BLaER1 treated with 17β-estradiol and CSF1 and Interleukin-3, amounts not matched to agents 10 nM and 100 nM (cell line): ENCODE measurements around the gene PTPN5.

Experiments
- H3K27ac ChIP-seq, 11 experiments: shearing (Covaris generic); formaldehyde crosslinking; 2 replicates each; pipeline ENCODE4 v1.8.1; 2022
- H3K27me3 ChIP-seq, 11 experiments: shearing (Covaris generic); formaldehyde crosslinking; 2 replicates each; pipeline ENCODE4 v1.8.1; 2022
- H3K36me3 ChIP-seq, 11 experiments: shearing (Covaris generic); formaldehyde crosslinking; 2 replicates each; pipeline ENCODE4 v1.8.1; 2022
- H3K4me1 ChIP-seq, 10 experiments: shearing (Covaris generic); formaldehyde crosslinking; 2 replicates each; pipeline ENCODE4 v1.8.1; 2022
- H3K4me2 ChIP-seq, 11 experiments: shearing (Covaris generic); formaldehyde crosslinking; 2 replicates each; pipeline ENCODE4 v1.8.1; 2022
- H3K4me3 ChIP-seq, 10 experiments: shearing (Covaris generic); formaldehyde crosslinking; 2 replicates each; pipeline ENCODE4 v1.8.1; 2022
- H3K9ac ChIP-seq, 11 experiments: shearing (Covaris generic); formaldehyde crosslinking; 2 replicates each; pipeline ENCODE4 v1.8.1; 2022
- H3K9me3 ChIP-seq, 11 experiments: shearing (Covaris generic); formaldehyde crosslinking; replicated peaks in 1 of 11; 2 replicates each; pipeline ENCODE4 v1.8.1; 2022
- H4K20me1 ChIP-seq, 11 experiments: shearing (Covaris generic); formaldehyde crosslinking; 2 replicates each; pipeline ENCODE4 v1.8.1; 2022
- Cebpa-rat ChIP-seq, 11 experiments: shearing (Covaris generic); IDR thresholded peaks; 2 replicates each; pipeline ENCODE4 v1.8.1; 2022

Gene PTPN5

GRCh38 chr11:18704045-18704645, 87.5 kb downstream of the PTPN5 start:
- H3K27ac ChIP-seq = no peak overlapping the region
- H3K4me3 ChIP-seq = no peak overlapping the region
- peaks cover 0 to 41% (median 0%) of the 10 kb centered on the region in 11 experiments; a peak in 9 of 22 replicates for H3K36me3 ChIP-seq
- TF ChIP-seq Cebpa-rat (IDR thresholded peaks at IDR 0.05) = no peak
- peaks cover 16 to 33% (median 25%) of the 10 kb centered on the region in 11 experiments for H3K27me3 ChIP-seq
- H4K20me1 ChIP-seq = peaks cover 0 to 44% (median 0%) of the 10 kb centered on the region in 11 experiments; a peak in 5 of 22 replicates
- no peaks in the 10 kb centered on the region; a peak in 2 of 22 replicates for H3K9me3 ChIP-seq
- H3K4me1 ChIP-seq = peaks cover 27 to 40% (median 29%) of the 10 kb centered on the region in 10 experiments
- no peak overlapping the region for H3K4me2 ChIP-seq
- H3K9ac ChIP-seq = no peak overlapping the region

- no peaks in the 10 kb centered on the region; a peak in 2 of 22 replicates for H3K9me3 ChIP-seq
- H4K20me1 ChIP-seq = peaks cover 0 to 44% (median 0%) of the 10 kb centered on the region in 11 experiments; a peak in 5 of 22 replicates
- H3K9ac ChIP-seq = no peak overlapping the region
- peak overlapping the region in 3 of 11 experiments; percentile 3 to 19 (median 6); a peak in 1 of 22 replicates for H3K4me2 ChIP-seq
- no peak for TF ChIP-seq Cebpa-rat (IDR thresholded peaks at IDR 0.05)
- peaks cover 31 to 43% (median 33%) of the 10 kb centered on the region in 10 experiments for H3K4me1 ChIP-seq
- H3K4me3 ChIP-seq = no peak overlapping the region
- peaks cover 16 to 33% (median 25%) of the 10 kb centered on the region in 11 experiments for H3K27me3 ChIP-seq
- peaks cover 0 to 41% (median 0%) of the 10 kb centered on the region in 11 experiments; a peak in 9 of 22 replicates for H3K36me3 ChIP-seq
- no peak overlapping the region for H3K27ac ChIP-seq
These were observed 88.4 kb downstream of the PTPN5 start for GRCh38 chr11:18703001-18703763.

- Histone ChIP-seq H3K4me2 (peak overlapping the region in 2 of 11 experiments; percentile 96 to 98; a peak in 3 of 22 replicates), H3K27me3 (peaks cover 14 to 23% (median 18%) of the 10 kb centered on the region in 11 experiments)
These were observed 89.9 kb downstream of the PTPN5 start for GRCh38 chr11:18701614-18702216.

GRCh38 chr11:18700872-18701271, 90.7 kb downstream of the PTPN5 start:
- no peaks in the 10 kb centered on the region; a peak in 2 of 22 replicates for H3K9me3 ChIP-seq
- peak overlapping the region in 1 of 11 experiments; percentile 90; a peak in 3 of 22 replicates for H3K27ac ChIP-seq
- peak overlapping the region in 2 of 11 experiments; percentile 34 to 66; a peak in 3 of 22 replicates for H3K9ac ChIP-seq
- H3K4me3 ChIP-seq = peak overlapping the region in 3 of 10 experiments; percentile 80 to 95 (median 94); a peak in 3 of 20 replicates
- H3K4me1 ChIP-seq = peaks cover 23 to 54% (median 38%) of the 10 kb centered on the region in 10 experiments
- H3K4me2 ChIP-seq = peak overlapping the region in 8 of 11 experiments; percentile 91 to 100 (median 96); a peak in 14 of 22 replicates
- TF ChIP-seq Cebpa-rat (IDR thresholded peaks at IDR 0.05) = no peak
- H3K36me3 ChIP-seq = peaks cover 0 to 41% (median 0%) of the 10 kb centered on the region in 11 experiments; a peak in 9 of 22 replicates
- H3K27me3 ChIP-seq = peaks cover 8 to 16% (median 10%) of the 10 kb centered on the region in 11 experiments
- peaks cover 0 to 44% (median 0%) of the 10 kb centered on the region in 11 experiments; a peak in 5 of 22 replicates for H4K20me1 ChIP-seq

More at GRCh38 chr11:18701614-18702216, 89.9 kb downstream of the PTPN5 start:
- Histone ChIP-seq H3K4me3 (no peak overlapping the region), H3K4me1 (peaks cover 31 to 55% (median 44%) of the 10 kb centered on the region in 10 experiments), H3K9ac (no peak overlapping the region; a peak in 1 of 22 replicates), H3K27ac (no peak overlapping the region), H4K20me1 (peaks cover 0 to 44% (median 0%) of the 10 kb centered on the region in 11 experiments; a peak in 5 of 22 replicates), H3K9me3 (no peaks in the 10 kb centered on the region; a peak in 2 of 22 replicates), H3K36me3 (peaks cover 0 to 41% (median 0%) of the 10 kb centered on the region in 11 experiments; a peak in 9 of 22 replicates)
- no peak for TF ChIP-seq Cebpa-rat (IDR thresholded peaks at IDR 0.05)

- Histone ChIP-seq H3K9me3 (no peaks in the 10 kb centered on the region; a peak in 1 of 22 replicates), H3K4me2 (peak overlapping the region; percentile 79 to 100 (median 96); a peak in 21 of 22 replicates), H3K27me3 (peaks cover 3 to 11% (median 5%) of the 10 kb centered on the region in 11 experiments; a peak in 20 of 22 replicates), H3K4me3 (peak overlapping the region in 5 of 10 experiments; percentile 80 to 95 (median 94); a peak in 7 of 20 replicates), H3K27ac (peak overlapping the region in 4 of 11 experiments; percentile 42 to 90 (median 82); a peak in 5 of 22 replicates), H3K36me3 (peaks cover 0 to 41% (median 0%) of the 10 kb centered on the region in 11 experiments; a peak in 9 of 22 replicates), H3K9ac (peak overlapping the region in 4 of 11 experiments; percentile 34 to 89 (median 75); a peak in 4 of 22 replicates), H4K20me1 (peaks cover 0 to 44% (median 0%) of the 10 kb centered on the region in 11 experiments; a peak in 5 of 22 replicates), H3K4me1 (peaks cover 19 to 49% (median 34%) of the 10 kb centered on the region in 10 experiments)
- no peak for TF ChIP-seq Cebpa-rat (IDR thresholded peaks at IDR 0.05)
These were observed 91.2 kb downstream of the PTPN5 start for GRCh38 chr11:18700375-18700774.

- peak overlapping the region; percentile 70 to 95 (median 93); a peak in 16 of 20 replicates for H3K4me3 ChIP-seq
- H3K9ac ChIP-seq = peak overlapping the region in 10 of 11 experiments; percentile 79 to 93 (median 84); a peak in 12 of 22 replicates
- peak overlapping the region in 7 of 11 experiments; percentile 72 to 90 (median 81); a peak in 9 of 22 replicates for H3K27ac ChIP-seq
- TF ChIP-seq Cebpa-rat (IDR thresholded peaks at IDR 0.05) = no peak
- peaks cover 0 to 6% (median 0%) of the 10 kb centered on the region in 11 experiments; a peak in 5 of 22 replicates for H3K27me3 ChIP-seq
- H3K4me1 ChIP-seq = peaks cover 19 to 49% (median 34%) of the 10 kb centered on the region in 10 experiments
- H4K20me1 ChIP-seq = peaks cover 0 to 40% (median 0%) of the 10 kb centered on the region in 11 experiments; a peak in 5 of 22 replicates
- H3K4me2 ChIP-seq = peak overlapping the region; percentile 79 to 100 (median 96)
- peaks cover 0 to 41% (median 0%) of the 10 kb centered on the region in 11 experiments; a peak in 9 of 22 replicates for H3K36me3 ChIP-seq
- no peaks in the 10 kb centered on the region for H3K9me3 ChIP-seq
These were observed 91.7 kb downstream of the PTPN5 start for GRCh38 chr11:18699848-18700261.

GRCh38 chr11:18699269-18699596, 92.4 kb downstream of the PTPN5 start:
- Histone ChIP-seq H3K9ac (peak overlapping the region; percentile 62 to 93 (median 84)), H3K9me3 (no peaks in the 10 kb centered on the region), H3K4me1 (peaks cover 19 to 51% (median 37%) of the 10 kb centered on the region in 10 experiments), H3K4me3 (peak overlapping the region; percentile 70 to 95 (median 93)), H3K27ac (peak overlapping the region; percentile 43 to 90 (median 76); a peak in 21 of 22 replicates), H4K20me1 (peaks cover 0 to 34% (median 0%) of the 10 kb centered on the region in 11 experiments; a peak in 5 of 22 replicates), H3K4me2 (peak overlapping the region; percentile 79 to 100 (median 96)), H3K36me3 (peaks cover 0 to 36% (median 0%) of the 10 kb centered on the region in 11 experiments; a peak in 9 of 22 replicates), H3K27me3 (no peaks in the 10 kb centered on the region)
- TF ChIP-seq Cebpa-rat (IDR thresholded peaks at IDR 0.05) = no peak
